A673 (cell line): Measurements from ENCODE around the gene ZNF35.

Experiments
- CTCF ChIP-seq: fragments of 300-800, 200-600 bp; sonication (generic); conservative IDR thresholded peaks from 2 replicates; pipeline ENCODE4 v1.5.1; 2017; ENCODE audit warnings: low read depth, mild to moderate bottlenecking, antibody characterized with exemption, low read length, moderate library complexity, mixed read lengths
- EZH2 ChIP-seq: fragments of 200-600 bp; sonication (generic); IDR thresholded peaks from 2 replicates; pipeline ENCODE4 v1.6.1; 2017; ENCODE audit warnings: borderline replicate concordance, low read depth, mild to moderate bottlenecking, mixed read lengths, antibody characterized with exemption, low read length; ENCODE audit not compliant: poor library complexity, severe bottlenecking

- TF ChIP-seq CTCF, result no peak
- TF ChIP-seq EZH2, result no peak
Observed at GRCh38 chr3:44659015-44659414, 10.5 kb downstream of the ZNF35 start.
